ENCODE data around the gene SEM1.
"Not testable (repeated sequence)": the region's sequence is repeated elsewhere in the genome, so short reads cannot be mapped to it uniquely, and the experiment has no call there.

Gene SEM1

GRCh38 chr7:96728139-96728538 is 18.5 kb upstream of the SEM1 start:
- Histone ChIP-seq H3K36me3 (no peaks in the 10 kb centered on the region), H3K4me2 (no peak overlapping the region), H3K9me3 (replicated peaks in 1 of 11) (no peaks in the 10 kb centered on the region), H3K4me1 (no peaks in the 10 kb centered on the region), H4K20me1 (no peaks in the 10 kb centered on the region), H3K4me3 (no peak overlapping the region), H3K27me3 (no peaks in the 10 kb centered on the region), H3K27ac (no peak overlapping the region), H3K9ac (no peak overlapping the region)
- TF ChIP-seq Cebpa-rat (IDR thresholded peaks at IDR 0.05), result no peak

DNA sequence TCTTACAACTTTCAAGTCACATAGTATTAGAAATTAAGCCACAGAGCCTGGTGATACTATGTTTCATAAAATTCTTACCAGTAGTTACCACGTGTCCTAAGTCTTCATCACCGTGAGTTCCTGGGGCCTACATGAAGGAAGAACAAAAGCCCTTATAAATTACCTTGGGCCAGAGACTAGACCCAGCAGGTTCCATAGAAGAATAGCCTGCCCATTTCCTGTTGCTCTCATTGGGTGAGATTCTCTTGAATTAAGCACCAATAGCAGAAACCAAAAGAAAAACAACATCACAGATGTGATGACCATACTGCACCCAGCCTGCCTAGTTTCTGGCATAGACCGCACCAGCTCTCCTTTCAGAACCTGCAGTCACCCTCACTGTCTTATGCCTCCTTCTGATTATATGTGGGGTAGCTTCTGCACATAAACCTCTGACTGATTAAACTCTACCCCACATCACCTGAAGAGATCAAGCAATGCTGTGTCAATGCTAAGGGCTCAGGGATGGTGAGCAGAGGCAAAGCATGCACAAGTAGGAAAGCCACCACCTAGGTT is 18.0 kb upstream of the SEM1 start:
- Histone ChIP-seq H3K36me3 (no peaks in the 10 kb centered on the region), H3K4me2 (no peak overlapping the region), H3K9me3 (replicated peaks in 1 of 11) (no peaks in the 10 kb centered on the region), H3K9ac (no peak overlapping the region), H3K4me3 (no peak overlapping the region), H3K27me3 (no peaks in the 10 kb centered on the region), H4K20me1 (no peaks in the 10 kb centered on the region), H3K27ac (no peak overlapping the region), H3K4me1 (no peaks in the 10 kb centered on the region)
- no peak for TF ChIP-seq Cebpa-rat (IDR thresholded peaks at IDR 0.05)

DNA sequence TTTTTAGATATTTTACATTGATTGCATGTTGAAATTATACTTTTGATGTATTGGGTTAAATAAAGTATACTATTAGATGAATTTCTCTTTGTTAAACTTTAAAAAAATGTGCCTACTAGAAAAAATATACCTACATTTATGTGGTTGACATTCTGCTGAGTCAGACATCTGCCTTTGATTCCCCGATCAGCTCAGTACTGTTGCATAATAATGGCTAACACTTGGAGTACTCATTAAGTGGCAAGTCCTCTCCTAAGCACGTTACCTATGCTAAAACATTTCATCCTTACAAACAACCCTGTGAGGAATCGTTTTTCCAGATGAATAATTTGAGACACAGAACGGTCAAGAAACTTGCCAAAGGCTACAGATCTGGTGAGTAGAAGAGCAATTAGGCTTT is 14.0 kb upstream of the SEM1 start:
- Histone ChIP-seq H4K20me1 (no peaks in the 10 kb centered on the region), H3K4me1 (no peaks in the 10 kb centered on the region)

GRCh38 chr7:96722928-96723327 is 13.3 kb upstream of the SEM1 start:
- not testable (repeated sequence) for H3K27ac ChIP-seq; H3K36me3 ChIP-seq; H3K4me3 ChIP-seq; H3K4me2 ChIP-seq; H3K27me3 ChIP-seq; H3K9ac ChIP-seq; H3K9me3 ChIP-seq (replicated peaks in 1 of 11); H3K4me1 ChIP-seq; H4K20me1 ChIP-seq

More for the DNA sequence above, 14.0 kb upstream of the SEM1 start:
- Histone ChIP-seq H3K36me3 (no peaks in the 10 kb centered on the region), H3K9ac (no peak overlapping the region), H3K27ac (no peak overlapping the region), H3K4me3 (no peak overlapping the region), H3K4me2 (no peak overlapping the region), H3K9me3 (replicated peaks in 1 of 11) (no peaks in the 10 kb centered on the region), H3K27me3 (no peaks in the 10 kb centered on the region)
- TF ChIP-seq Cebpa-rat (IDR thresholded peaks at IDR 0.05), result no peak

DNA sequence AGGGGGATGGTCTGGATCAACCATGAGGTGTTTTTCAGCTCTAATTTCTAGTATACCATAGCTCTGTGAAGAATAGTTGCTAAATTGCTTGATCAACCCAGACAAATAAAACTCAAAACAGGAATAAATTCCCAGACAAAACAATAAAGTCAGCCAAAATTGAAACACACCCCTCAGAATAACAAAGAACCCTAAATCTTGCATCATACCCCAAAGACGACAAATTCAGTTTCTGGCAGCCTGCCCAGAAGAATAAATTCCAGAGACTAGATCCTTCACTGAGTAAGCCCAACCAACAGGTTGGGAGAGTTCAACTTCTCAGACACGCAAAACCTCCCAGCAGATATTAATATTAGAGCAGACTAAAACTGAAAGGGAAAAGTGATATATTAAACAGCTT is 11.2 kb upstream of the SEM1 start:
- H3K4me1 ChIP-seq, result no peaks in the 10 kb centered on the region
- H4K20me1 ChIP-seq, result no peaks in the 10 kb centered on the region
- no peak overlapping the region for H3K27ac ChIP-seq
- no peaks in the 10 kb centered on the region for H3K9me3 ChIP-seq (replicated peaks in 1 of 11)
- no peak overlapping the region for H3K9ac ChIP-seq
- no peak overlapping the region for H3K4me2 ChIP-seq
- TF ChIP-seq Cebpa-rat (IDR thresholded peaks at IDR 0.05), result no peak
- H3K27me3 ChIP-seq, result no peaks in the 10 kb centered on the region
- H3K36me3 ChIP-seq, result no peaks in the 10 kb centered on the region
- H3K4me3 ChIP-seq, result no peak overlapping the region

DNA sequence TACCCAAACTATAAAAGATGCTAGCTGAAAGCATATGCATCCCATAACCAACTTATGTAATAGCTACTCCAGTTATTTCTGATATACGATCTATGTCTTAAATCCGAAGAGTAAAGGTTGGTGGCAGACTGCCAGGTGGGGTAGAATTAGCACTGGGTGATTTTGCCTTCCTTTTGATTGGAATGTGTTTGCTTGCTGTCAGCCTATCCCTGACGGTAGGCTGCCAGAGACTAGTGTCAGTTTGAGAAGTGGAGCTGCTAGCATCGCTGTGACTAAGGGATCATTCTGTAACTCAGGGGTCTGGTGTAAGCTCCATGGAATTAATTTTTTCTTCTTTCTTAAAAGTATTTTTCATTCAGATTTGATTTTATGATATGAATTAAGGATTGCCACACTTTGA is 9.5 kb upstream of the SEM1 start:
- H3K4me2 ChIP-seq, result no peak overlapping the region
- H3K27me3 ChIP-seq, result no peaks in the 10 kb centered on the region
- TF ChIP-seq Cebpa-rat (IDR thresholded peaks at IDR 0.05), result no peak

GRCh38 chr7:96718107-96719003 is 8.7 kb upstream of the SEM1 start:
- Histone ChIP-seq H4K20me1 (no peaks in the 10 kb centered on the region), H3K36me3 (no peaks in the 10 kb centered on the region), H3K27me3 (no peaks in the 10 kb centered on the region), H3K4me3 (no peak overlapping the region), H3K27ac (no peak overlapping the region), H3K4me1 (no peaks in the 10 kb centered on the region), H3K4me2 (no peak overlapping the region), H3K9me3 (replicated peaks in 1 of 11) (peaks cover 14 to 20% (median 16%) of the 10 kb centered on the region in 11 experiments), H3K9ac (no peak overlapping the region)
- no peak for TF ChIP-seq Cebpa-rat (IDR thresholded peaks at IDR 0.05)

More for the DNA sequence above, 9.5 kb upstream of the SEM1 start:
- Histone ChIP-seq H3K27ac (no peak overlapping the region), H3K36me3 (no peaks in the 10 kb centered on the region), H4K20me1 (no peaks in the 10 kb centered on the region), H3K4me1 (no peaks in the 10 kb centered on the region), H3K4me3 (no peak overlapping the region), H3K9me3 (replicated peaks in 1 of 11) (peaks cover 6 to 12% (median 8%) of the 10 kb centered on the region in 11 experiments; a peak in 20 of 22 replicates), H3K9ac (no peak overlapping the region)

DNA sequence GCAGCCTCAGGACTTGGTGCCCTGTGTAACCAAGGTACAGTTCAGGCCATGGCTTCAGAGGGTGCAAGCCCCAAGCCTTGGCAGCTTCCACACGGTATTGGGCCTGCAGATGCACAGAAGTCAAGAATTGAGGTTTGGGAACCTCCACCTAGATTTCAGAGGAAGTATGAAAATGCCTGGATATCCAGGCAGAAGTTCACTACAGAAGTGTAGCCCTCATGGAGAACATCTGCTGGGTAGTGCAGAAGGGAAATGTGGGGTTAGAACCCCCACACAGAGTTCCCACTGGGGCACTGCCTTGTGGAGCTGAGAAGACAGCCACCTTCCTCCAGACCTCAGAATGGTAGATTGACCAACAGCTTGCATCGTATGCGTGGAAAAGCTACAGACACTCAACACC is 3.4 kb upstream of the SEM1 start:
- H3K36me3 ChIP-seq, result peaks cover 0 to 6% (median 2%) of the 10 kb centered on the region in 11 experiments; a peak in 13 of 22 replicates
- no peak for TF ChIP-seq Cebpa-rat (IDR thresholded peaks at IDR 0.05)
- H3K4me3 ChIP-seq, result no peak overlapping the region
- H3K4me1 ChIP-seq, result peaks cover 7 to 10% (median 9%) of the 10 kb centered on the region in 10 experiments
- H3K9ac ChIP-seq, result no peak overlapping the region
- peaks cover 0 to 13% (median 9%) of the 10 kb centered on the region in 11 experiments; a peak in 10 of 22 replicates for H4K20me1 ChIP-seq
- H3K4me2 ChIP-seq, result no peak overlapping the region
- peaks cover 33 to 44% (median 39%) of the 10 kb centered on the region in 11 experiments for H3K9me3 ChIP-seq (replicated peaks in 1 of 11)
- H3K27ac ChIP-seq, result no peak overlapping the region
- H3K27me3 ChIP-seq, result no peaks in the 10 kb centered on the region

DNA sequence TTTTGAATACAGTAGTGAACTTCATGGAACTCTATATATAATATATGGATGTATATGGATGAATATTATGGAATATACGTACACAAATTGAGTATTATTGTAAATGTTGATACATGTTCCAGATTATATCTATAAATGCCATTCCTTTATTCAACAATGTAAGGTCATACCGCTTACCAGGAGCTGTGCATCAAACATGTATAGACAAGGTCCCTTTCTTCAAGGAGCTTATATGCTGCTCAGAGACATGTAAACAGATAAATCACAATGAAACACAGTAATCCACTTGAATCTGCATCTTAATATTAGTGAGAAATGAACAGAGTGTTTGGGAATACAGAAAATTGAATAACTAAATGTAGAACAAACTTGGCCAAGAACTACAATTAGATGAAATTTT is 898 bp upstream of the SEM1 start:
- Histone ChIP-seq H3K4me3 (peak overlapping the region in 1 of 10 experiments; percentile 97; a peak in 1 of 20 replicates), H3K36me3 (peaks cover 15 to 29% (median 26%) of the 10 kb centered on the region in 11 experiments; a peak in 21 of 22 replicates), H3K4me2 (no peak overlapping the region), H4K20me1 (peaks cover 6 to 35% (median 32%) of the 10 kb centered on the region in 11 experiments; a peak in 17 of 22 replicates), H3K4me1 (peaks cover 12 to 20% (median 15%) of the 10 kb centered on the region in 10 experiments), H3K27me3 (no peaks in the 10 kb centered on the region), H3K9ac (no peak overlapping the region), H3K27ac (0 out of 22 replicates have a peak overlapping the region, but pooled peaks of 1 of the 11 experiments have one; percentile 96), H3K9me3 (replicated peaks in 1 of 11) (peaks cover 33 to 44% (median 39%) of the 10 kb centered on the region in 11 experiments)
- TF ChIP-seq Cebpa-rat (IDR thresholded peaks at IDR 0.05), result no peak

Data from BLaER1 treated with 17β-estradiol and CSF1 and Interleukin-3, amounts not matched to agents 10 nM and 100 nM (cell line).